Cardiac muscle cell (in vitro differentiated cells and primary cell): ENCODE results near the gene GSG1. TPM values are rescaled to one million over a fixed set of nuclear protein-coding genes. Genes with fewer than 3 reads are reported as not detected.

Source experiments
- DNase-seq, 2 donors: peaks; one replicate each; pipeline versions ENCODE4 v3.0.0 to v3.0.0-alpha.2; 2010 to 2017; ENCODE audit warnings: low read depth in 1 of 2, low spot score in 1 of 2
- H3K27ac ChIP-seq: fragments of 200-600 bp; sonication (generic); 2 replicates; pipeline ENCODE4 v1.5.1; 2016
- H3K27me3 ChIP-seq: fragments of 200-600 bp; sonication (generic); 2 replicates; pipeline ENCODE4 v1.6.0; 2016; ENCODE audit warnings: control low read depth
- H3K36me3 ChIP-seq: fragments of 200-600 bp; sonication (generic); 2 replicates; pipeline ENCODE4 v1.5.1; 2016; ENCODE audit warnings: control low read depth
- H3K4me1 ChIP-seq: fragments of 200-600 bp; sonication (generic); 2 replicates; pipeline ENCODE4 v1.8.1; 2017; ENCODE audit warnings: low read depth, mild to moderate bottlenecking, mixed run types
- H3K4me3 ChIP-seq: fragments of 200-600 bp; sonication (generic); 2 replicates; pipeline ENCODE4 v1.5.1; 2016; ENCODE audit warnings: mild to moderate bottlenecking
- H3K9me3 ChIP-seq: fragments of 200-600 bp; sonication (generic); 2 replicates; pipeline ENCODE4 v1.5.1; 2017; ENCODE audit warnings: low read depth, mild to moderate bottlenecking, control low read depth
- polyA plus RNA-seq: library from polyadenylated mRNA; unstranded; fragments of >200 nt; fragmentation: Nextera tagmentation; extraction: Ambion mirVana; gene quantifications from 2 replicates; pipeline ENCODE4 v1.2.1, GENCODE V29; 2016
- total RNA-seq: library from RNA; depleted of rRNA; stranded (reverse); fragments of >200 nt; gene quantifications from 2 replicates; pipeline ENCODE4 v1.2.3, GENCODE V29; 2016
- TF ChIP-seq, protein P1 (sequence below): IDR thresholded peaks from 2 replicates; pipeline ENCODE4 v1.5.1; 2012; ENCODE audit warnings: low read depth, mild to moderate bottlenecking, low read length

The GSG1 gene
- total and polyA plus RNA-seq, 2 experiments from 2014 or later = 0.12 TPM; not detected in 1

DNA sequence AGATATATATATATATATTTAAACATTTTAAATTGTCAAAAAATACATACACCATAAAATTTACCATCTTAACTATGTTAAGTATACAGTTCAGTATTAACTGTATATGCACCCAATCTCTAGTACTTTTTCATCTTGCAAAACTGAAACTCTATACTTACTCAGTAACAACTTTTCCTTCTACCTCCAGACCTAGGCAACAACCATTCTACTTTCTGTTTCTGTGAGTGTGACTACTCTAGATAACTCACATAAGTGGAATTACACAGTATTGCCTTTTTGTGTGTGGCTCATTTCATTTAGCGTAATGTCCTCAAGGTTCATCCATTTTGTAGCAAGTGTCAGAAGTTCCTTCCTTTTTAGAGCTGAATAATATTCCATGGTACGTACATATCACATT, 51.0 kb downstream of the GSG1 start:
- no peaks in the 10 kb centered on the region for H3K27me3 ChIP-seq
- TF ChIP-seq, protein P1, sequence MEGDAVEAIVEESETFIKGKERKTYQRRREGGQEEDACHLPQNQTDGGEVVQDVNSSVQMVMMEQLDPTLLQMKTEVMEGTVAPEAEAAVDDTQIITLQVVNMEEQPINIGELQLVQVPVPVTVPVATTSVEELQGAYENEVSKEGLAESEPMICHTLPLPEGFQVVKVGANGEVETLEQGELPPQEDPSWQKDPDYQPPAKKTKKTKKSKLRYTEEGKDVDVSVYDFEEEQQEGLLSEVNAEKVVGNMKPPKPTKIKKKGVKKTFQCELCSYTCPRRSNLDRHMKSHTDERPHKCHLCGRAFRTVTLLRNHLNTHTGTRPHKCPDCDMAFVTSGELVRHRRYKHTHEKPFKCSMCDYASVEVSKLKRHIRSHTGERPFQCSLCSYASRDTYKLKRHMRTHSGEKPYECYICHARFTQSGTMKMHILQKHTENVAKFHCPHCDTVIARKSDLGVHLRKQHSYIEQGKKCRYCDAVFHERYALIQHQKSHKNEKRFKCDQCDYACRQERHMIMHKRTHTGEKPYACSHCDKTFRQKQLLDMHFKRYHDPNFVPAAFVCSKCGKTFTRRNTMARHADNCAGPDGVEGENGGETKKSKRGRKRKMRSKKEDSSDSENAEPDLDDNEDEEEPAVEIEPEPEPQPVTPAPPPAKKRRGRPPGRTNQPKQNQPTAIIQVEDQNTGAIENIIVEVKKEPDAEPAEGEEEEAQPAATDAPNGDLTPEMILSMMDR = no peak
- H3K27ac ChIP-seq = no peak overlapping the region
- no peaks in the 10 kb centered on the region for H3K4me1 ChIP-seq
- DNase-seq = no peak
- no peaks in the 10 kb centered on the region for H3K9me3 ChIP-seq
- H3K4me3 ChIP-seq = no peak overlapping the region
- no peaks in the 10 kb centered on the region for H3K36me3 ChIP-seq

DNA sequence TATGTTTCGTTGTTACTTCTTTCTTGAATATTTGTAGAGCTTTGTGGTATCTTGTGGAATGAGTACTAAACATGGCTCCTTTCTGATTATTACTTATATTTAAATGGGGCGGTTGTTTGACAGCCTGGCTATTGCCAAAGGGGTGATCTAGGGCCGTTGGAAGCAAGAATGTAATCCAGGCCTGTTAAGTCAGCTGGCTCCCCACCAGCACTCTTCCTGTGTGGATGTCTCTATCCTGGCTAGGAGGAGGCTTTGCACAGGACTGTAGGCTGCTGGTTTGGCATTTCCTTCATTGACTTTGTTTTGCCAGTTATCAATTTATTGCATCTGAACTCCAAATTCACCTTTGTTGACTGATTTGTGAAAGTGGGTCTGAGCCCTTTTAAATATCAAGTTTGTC, 53.7 kb downstream of the GSG1 start:
- TF ChIP-seq, protein P1 = no peak
- Histone ChIP-seq H3K27ac (no peak overlapping the region), H3K4me1 (peaks cover 4% of the 10 kb centered on the region), H3K27me3 (no peaks in the 10 kb centered on the region), H3K4me3 (no peak overlapping the region), H3K9me3 (no peaks in the 10 kb centered on the region), H3K36me3 (no peaks in the 10 kb centered on the region)
- DNase-seq = peak in 1 of 2 donors; percentile 75

DNA sequence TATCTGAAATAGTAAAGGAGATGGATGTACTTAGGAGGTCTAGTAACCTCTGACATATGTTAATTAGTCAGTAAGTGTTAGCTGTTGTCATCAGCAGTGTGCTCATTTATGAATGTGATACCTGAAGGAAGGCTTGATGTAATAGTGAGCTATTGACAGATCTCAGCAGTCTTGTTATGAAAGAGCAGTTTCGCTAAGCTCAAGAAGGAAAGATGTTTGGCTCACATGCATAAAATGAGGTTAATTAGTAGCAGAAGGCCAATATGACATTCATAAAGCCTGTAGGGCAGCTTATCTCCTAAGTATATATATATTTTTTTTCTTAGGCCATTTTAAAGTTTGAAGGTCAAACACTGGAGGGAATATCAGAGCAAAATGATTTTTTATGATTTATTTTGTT, 56.5 kb downstream of the GSG1 start:
- Histone ChIP-seq H3K9me3 (no peaks in the 10 kb centered on the region), H3K27me3 (no peaks in the 10 kb centered on the region), H3K27ac (no peak overlapping the region), H3K36me3 (no peaks in the 10 kb centered on the region), H3K4me3 (no peak overlapping the region), H3K4me1 (peaks cover 5% of the 10 kb centered on the region)
- TF ChIP-seq, protein P1 = no peak
- no peak for DNase-seq

DNA sequence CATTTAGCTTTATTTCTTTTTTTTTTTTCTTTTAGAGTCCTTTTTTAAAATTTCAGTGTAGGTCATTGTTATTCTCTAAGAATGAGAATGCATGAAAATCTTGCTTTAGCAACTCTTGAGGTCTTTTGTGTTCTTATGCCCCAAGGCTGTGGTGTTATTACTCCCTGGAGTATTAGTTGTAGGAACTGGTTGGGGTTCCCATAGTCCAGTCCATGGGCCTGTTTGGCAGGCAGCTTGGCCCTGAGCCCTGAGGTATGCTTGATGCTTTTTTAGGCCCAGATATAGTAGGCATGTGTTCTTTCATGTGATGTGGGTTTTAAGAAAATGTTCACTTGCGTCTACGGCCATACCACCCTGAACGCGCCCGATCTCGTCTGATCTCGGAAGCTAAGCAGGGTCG, 57.7 kb downstream of the GSG1 start:
- Histone ChIP-seq H3K4me3 (no peak overlapping the region), H3K9me3 (no peaks in the 10 kb centered on the region), H3K4me1 (peaks cover 5% of the 10 kb centered on the region), H3K36me3 (no peaks in the 10 kb centered on the region), H3K27ac (no peak overlapping the region), H3K27me3 (no peaks in the 10 kb centered on the region)
- DNase-seq = no peak
- TF ChIP-seq, protein P1 = no peak

DNA sequence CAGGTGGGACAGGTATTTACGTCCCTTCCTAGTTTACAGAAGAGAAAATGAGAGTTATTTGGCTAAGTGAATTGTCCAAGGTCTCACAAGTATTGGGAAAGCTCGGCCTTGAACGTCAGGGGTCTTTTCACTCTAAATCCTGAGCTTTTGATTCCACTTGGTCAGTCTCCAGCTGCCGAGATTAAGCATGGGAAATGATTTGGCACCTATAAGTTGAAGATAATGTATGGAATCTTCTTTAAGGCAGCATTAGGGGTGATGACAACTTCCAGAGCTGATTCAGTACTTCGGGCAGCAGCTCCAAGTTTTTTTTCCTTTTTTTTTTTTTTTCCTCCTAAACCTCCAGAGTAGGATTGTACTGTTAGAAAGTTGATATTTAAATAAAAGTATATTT, 58.6 kb downstream of the GSG1 start:
- Histone ChIP-seq H3K27ac (no peak overlapping the region), H3K36me3 (no peaks in the 10 kb centered on the region), H3K4me3 (peak overlapping the region; percentile 96), H3K4me1 (peaks cover 5% of the 10 kb centered on the region), H3K27me3 (no peaks in the 10 kb centered on the region), H3K9me3 (no peaks in the 10 kb centered on the region)
- peak in 1 of 2 donors; percentile 29 for DNase-seq
- TF ChIP-seq, protein P1 = no peak
